Measurements from ENCODE around the gene ZNF488. TPM values are rescaled to one million over a fixed set of nuclear protein-coding genes. Genes with fewer than 3 reads are reported as not detected.

The ZNF488 gene
- total and polyA plus RNA-seq, 8 donors: 0.43 to 15.1 (median 0.62) TPM; not detected in 2

GRCh38 chr10:47409171-47409865 is 25.2 kb upstream of the ZNF488 start:
- Histone ChIP-seq H3K27me3 (no peaks in the 10 kb centered on the region), H3K4me3 (no peak overlapping the region), H3K9me3 (no peaks in the 10 kb centered on the region), H3K27ac (no peak overlapping the region), H3K4me1 (peaks cover 0 to 9% (median 2%) of the 10 kb centered on the region in 4 donors), H3K36me3 (no peaks in the 10 kb centered on the region)
- TF ChIP-seq POLR2A (IDR thresholded peaks at IDR 0.05) (no peak), EP300 (IDR thresholded peaks at IDR 0.05) (no peak), CTCF (IDR thresholded peaks at IDR 0.05) (no peak), POLR2AphosphoS5 (IDR thresholded peaks at IDR 0.05) (no peak)
- DNase-seq: no peak
- intact Hi-C loops (cut with DNase I; ENCODE audit: low total_unique reads): no loop called here
- 79 to 85% (median 83%) methylated on average over 10 to 15 of the region's 15 CpGs for WGBS, 5 donors

GRCh38 chr10:47408606-47409005 is 24.5 kb upstream of the ZNF488 start:
- Histone ChIP-seq H3K27me3 (no peaks in the 10 kb centered on the region), H3K36me3 (no peaks in the 10 kb centered on the region), H3K27ac (no peak overlapping the region), H3K4me1 (peaks cover 0 to 12% (median 5%) of the 10 kb centered on the region in 4 donors), H3K9me3 (no peaks in the 10 kb centered on the region), H3K4me3 (no peak overlapping the region)
- TF ChIP-seq POLR2AphosphoS5 (IDR thresholded peaks at IDR 0.05) (no peak), CTCF (IDR thresholded peaks at IDR 0.05) (no peak), POLR2A (IDR thresholded peaks at IDR 0.05) (no peak), EP300 (IDR thresholded peaks at IDR 0.05) (no peak)
- WGBS, 5 donors: 75 to 91% (median 81%) methylated on average over 5 to 6 of the region's 6 CpGs
- no peak for DNase-seq
- intact Hi-C loops (cut with DNase I; ENCODE audit: low total_unique reads): no loop called here

GRCh38 chr10:47406870-47407691 is 23.0 kb upstream of the ZNF488 start:
- TF ChIP-seq POLR2A (IDR thresholded peaks at IDR 0.05): no peak
- no peak for TF ChIP-seq EP300 (IDR thresholded peaks at IDR 0.05)
- TF ChIP-seq POLR2AphosphoS5 (IDR thresholded peaks at IDR 0.05): peak in 1 of 3 donors; percentile 47
- TF ChIP-seq CTCF (IDR thresholded peaks at IDR 0.05): no peak
- H3K27me3 ChIP-seq: no peaks in the 10 kb centered on the region
- no peaks in the 10 kb centered on the region for H3K36me3 ChIP-seq
- peak overlapping the region in 3 of 5 donors; percentile 60 to 80 (median 73) for H3K27ac ChIP-seq
- 67 to 83% (median 72%) methylated on average over 6 to 9 of the region's 9 CpGs for WGBS, 5 donors
- no peaks in the 10 kb centered on the region for H3K9me3 ChIP-seq
- intact Hi-C loops (cut with DNase I; ENCODE audit: low total_unique reads): no loop called here
- H3K4me3 ChIP-seq: no peak overlapping the region
- H3K4me1 ChIP-seq: peaks cover 0 to 23% (median 17%) of the 10 kb centered on the region in 4 donors
- DNase-seq: peak; percentile 57 to 90

GRCh38 chr10:47406548-47406869 is 22.4 kb upstream of the ZNF488 start:
- Histone ChIP-seq H3K4me1 (peaks cover 0 to 23% (median 17%) of the 10 kb centered on the region in 4 donors), H3K9me3 (no peaks in the 10 kb centered on the region), H3K27me3 (no peaks in the 10 kb centered on the region), H3K27ac (peak overlapping the region in 3 of 5 donors; percentile 64 to 80 (median 73)), H3K4me3 (no peak overlapping the region), H3K36me3 (no peaks in the 10 kb centered on the region)
- DNase-seq: no peak
- no peak for TF ChIP-seq EP300 (IDR thresholded peaks at IDR 0.05)
- WGBS, 5 donors: 61 to 77% (median 73%) methylated on average over 2 to 4 of the region's 4 CpGs
- intact Hi-C loops (cut with DNase I; ENCODE audit: low total_unique reads): no loop called here
